Measurements from ENCODE around the gene ZNF736.
"Not testable (repeated sequence)": the region's sequence is repeated elsewhere in the genome, so short reads cannot be mapped to it uniquely, and the experiment has no call there.

ZNF736 gene

DNA sequence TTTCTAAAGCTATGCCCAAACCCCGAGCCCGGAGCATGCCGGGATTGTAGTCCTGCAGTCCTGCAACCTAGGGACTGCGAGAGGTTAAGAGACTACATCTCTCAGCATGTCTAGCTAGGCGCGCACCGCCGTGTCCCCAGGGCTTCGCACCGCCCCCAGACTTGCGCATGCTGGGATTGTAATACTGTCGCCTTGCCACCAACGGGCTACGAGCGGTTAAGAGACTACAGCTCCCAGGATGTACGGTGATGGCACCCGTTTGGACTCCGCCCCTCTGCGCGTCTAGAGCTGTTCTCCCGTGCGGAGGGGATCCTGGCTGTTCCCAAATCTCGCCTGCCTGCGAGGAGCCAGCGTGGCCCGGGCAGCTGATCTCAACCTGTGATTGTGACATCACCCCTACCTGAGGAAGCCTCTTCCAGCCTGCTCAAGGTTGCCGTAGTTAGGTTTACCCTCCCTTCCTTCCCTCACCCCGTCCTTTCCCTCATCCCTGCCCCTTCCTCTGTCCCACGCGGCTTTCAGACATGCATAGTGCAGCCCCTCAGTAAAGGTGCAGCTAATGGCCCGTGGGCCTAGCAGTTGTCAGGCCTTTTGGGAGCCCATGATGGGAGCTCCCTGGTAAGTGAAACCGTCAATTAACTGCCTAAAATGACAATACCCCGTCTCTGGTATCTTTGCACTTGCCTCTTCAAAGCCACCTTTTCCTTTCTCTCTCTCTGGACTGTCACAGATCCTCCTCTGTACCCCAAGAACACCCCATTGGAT lies 6.3 kb upstream of the ZNF736 start:
- H3K4me3 ChIP-seq (replicated peaks; ENCODE audit: low read depth, low read length), result peak overlapping the region; percentile 63
- TF ChIP-seq CTCF (IDR thresholded peaks at IDR 0.05; ENCODE audit: low read length, missing control alignments), result no peak
- DNase-seq (ENCODE audit: low read depth), result peak; percentile 92

GRCh38 chr7:64308016-64308270 lies 5.8 kb upstream of the ZNF736 start:
- no peak for DNase-seq (ENCODE audit: low read depth)
- TF ChIP-seq CTCF (IDR thresholded peaks at IDR 0.05; ENCODE audit: low read length, missing control alignments), result no peak
- H3K4me3 ChIP-seq (replicated peaks; ENCODE audit: low read depth, low read length), result peak overlapping the region; percentile 63

GRCh38 chr7:64310426-64310825 lies 3.3 kb upstream of the ZNF736 start:
- no peak for TF ChIP-seq CTCF (IDR thresholded peaks at IDR 0.05; ENCODE audit: low read length, missing control alignments)
- H3K4me3 ChIP-seq (replicated peaks; ENCODE audit: low read depth, low read length), result no peak overlapping the region
- DNase-seq (ENCODE audit: low read depth), result no peak

DNA sequence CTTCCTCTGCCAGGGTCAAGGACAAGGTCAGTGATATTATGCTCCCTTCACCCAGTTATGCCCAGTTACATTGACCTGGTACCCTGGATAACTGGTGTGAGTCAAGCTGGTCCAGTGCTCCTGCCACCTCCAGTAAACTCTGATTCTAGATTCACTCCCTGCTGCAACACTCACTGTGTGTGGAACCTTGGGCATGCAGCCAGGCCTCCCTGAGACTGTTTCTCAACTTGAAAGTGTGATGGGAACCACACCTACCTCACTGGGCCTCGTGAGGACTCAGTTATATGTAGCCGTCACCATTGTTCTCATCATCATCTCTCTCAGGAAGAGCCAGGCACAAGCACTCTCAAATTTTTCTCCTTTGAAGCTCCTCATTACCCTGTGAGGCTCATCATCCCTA lies 935 bp upstream of the ZNF736 start:
- no peak for DNase-seq (ENCODE audit: low read depth)
- no peak for TF ChIP-seq CTCF (IDR thresholded peaks at IDR 0.05; ENCODE audit: low read length, missing control alignments)
- H3K4me3 ChIP-seq (replicated peaks; ENCODE audit: low read depth, low read length), result no peak overlapping the region

DNA sequence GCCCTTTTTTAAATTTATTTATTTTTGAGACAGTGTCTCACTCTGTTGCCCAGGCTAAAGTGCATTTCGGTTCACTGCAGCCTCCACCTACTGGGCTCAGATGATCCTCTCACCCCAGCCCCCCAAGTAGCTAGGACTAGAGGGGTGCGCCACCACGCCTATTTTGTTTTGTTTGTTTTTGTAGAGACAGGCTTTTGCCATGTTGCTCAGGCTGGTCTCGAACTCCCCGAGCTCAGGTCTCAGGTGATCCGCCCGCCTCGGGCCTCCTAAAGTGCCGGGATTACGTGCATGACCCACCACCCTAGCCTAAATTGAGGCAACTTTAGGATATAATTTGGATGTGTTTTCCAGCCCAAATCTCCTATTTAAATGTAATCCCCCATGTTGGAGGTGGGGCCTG lies 805 bp downstream of the ZNF736 start:
- TF ChIP-seq CTCF (IDR thresholded peaks at IDR 0.05; ENCODE audit: low read length, missing control alignments), result no peak
- DNase-seq (ENCODE audit: low read depth), result no peak

GRCh38 chr7:64316031-64316742 lies 2.4 kb downstream of the ZNF736 start:
- H3K4me3 ChIP-seq (replicated peaks; ENCODE audit: low read depth, low read length); DNase-seq (ENCODE audit: low read depth): not testable (repeated sequence)

More for the DNA sequence above, 805 bp downstream of the ZNF736 start:
- peak overlapping the region; percentile 98 for H3K4me3 ChIP-seq (replicated peaks; ENCODE audit: low read depth, low read length)

DNA sequence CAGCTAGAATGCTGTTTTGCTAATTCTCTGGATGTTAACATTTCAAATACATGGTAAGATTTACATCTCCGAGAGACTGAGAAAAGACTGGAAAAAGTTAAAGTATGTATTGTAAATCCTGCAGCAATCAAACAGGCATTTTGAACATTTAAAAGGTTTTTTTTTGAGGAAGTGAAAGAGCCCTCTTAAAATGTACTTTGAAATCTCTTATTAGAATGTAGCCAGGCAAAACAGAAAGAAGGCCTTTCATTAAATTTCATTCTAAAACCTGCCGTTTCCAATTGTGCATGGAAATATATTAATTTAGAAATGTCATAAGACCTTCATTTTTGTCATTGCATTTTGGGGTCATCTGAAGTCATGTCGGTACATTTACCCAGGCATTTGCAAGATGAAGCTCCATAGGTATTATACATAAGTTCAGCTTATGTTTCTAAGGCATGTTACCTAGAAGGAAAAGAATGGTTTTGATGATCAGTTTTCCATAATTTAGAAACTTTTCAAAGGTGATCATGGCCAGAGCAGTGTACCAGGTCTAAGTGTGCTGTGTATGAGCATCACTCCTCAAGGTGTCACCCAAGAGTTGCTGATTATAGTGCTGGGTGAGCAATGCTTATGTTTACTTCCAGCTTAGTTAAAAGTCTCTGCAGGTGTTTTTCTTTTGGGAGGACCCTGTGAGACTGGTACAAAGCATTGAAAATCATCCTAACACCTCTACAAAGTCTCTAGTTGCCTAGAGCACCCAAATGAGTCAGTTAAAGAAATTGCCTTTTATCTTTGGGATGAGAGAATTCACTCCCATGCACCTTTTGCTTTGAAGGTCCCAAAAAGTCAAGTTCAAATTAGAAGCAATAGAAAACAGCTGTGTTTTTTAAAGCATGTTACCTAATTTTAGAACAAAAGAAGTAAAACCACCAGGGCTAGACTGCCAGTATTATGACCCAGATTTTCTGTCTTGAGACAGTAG lies 7.1 kb downstream of the ZNF736 start:
- TF ChIP-seq CTCF (IDR thresholded peaks at IDR 0.05; ENCODE audit: low read length, missing control alignments), result no peak

GRCh38 chr7:64324166-64324565 lies 10.4 kb downstream of the ZNF736 start:
- DNase-seq (ENCODE audit: low read depth); H3K4me3 ChIP-seq (replicated peaks; ENCODE audit: low read depth, low read length): not testable (repeated sequence)

More for the DNA sequence above, 7.1 kb downstream of the ZNF736 start:
- no peak for DNase-seq (ENCODE audit: low read depth)
- H3K4me3 ChIP-seq (replicated peaks; ENCODE audit: low read depth, low read length), result no peak overlapping the region

- DNase-seq (ENCODE audit: low read depth); H3K4me3 ChIP-seq (replicated peaks; ENCODE audit: low read depth, low read length): not testable (repeated sequence)
Observed at GRCh38 chr7:64348713-64349210, 35.0 kb downstream of the ZNF736 start.

Measured in fibroblast of pulmonary artery (primary cell).